Lung (tissue), 12 donors: ENCODE data around the gene IFT81. TPM values are rescaled to one million over a fixed set of nuclear protein-coding genes. Genes with fewer than 3 reads are reported as not detected.

Experiments
- ATAC-seq: fragments of 200-7000 bp; cut with Tn5 transposase; one replicate; pipeline ENCODE4 v1.9.1; 2020; ENCODE audit warnings: moderate number of reproducible peaks; ENCODE audit not compliant: insufficient read depth, low FRiP score
- DNase-seq, 3 donors: peaks; one replicate each; pipeline ENCODE4 v3.0.0-alpha.2; 2013 to 2017
- H3K27ac ChIP-seq, 2 donors: one replicate each; pipeline ENCODE4 v1.5.1; 2013; ENCODE audit warnings: mild to moderate bottlenecking in 2 of 2, moderate library complexity in 2 of 2, control low read depth in 1 of 2, inconsistent platforms in 1 of 2, low read depth in 1 of 2, low read length in 1 of 2
- H3K27me3 ChIP-seq, 3 donors: one replicate each; pipeline ENCODE4 v1.5.1; 2013; ENCODE audit warnings: low read length in 2 of 3; ENCODE audit not compliant: control insufficient read depth in 3 of 3, insufficient read depth in 3 of 3
- H3K36me3 ChIP-seq, 4 donors: one replicate each; pipeline ENCODE4 v1.5.1; 2013; ENCODE audit warnings: low read length in 4 of 4, mild to moderate bottlenecking in 1 of 4, moderate library complexity in 1 of 4; ENCODE audit not compliant: control insufficient read depth in 4 of 4, insufficient read depth in 4 of 4
- H3K4me1 ChIP-seq, 5 donors: one replicate each; pipeline ENCODE4 v1.5.1; 2013; ENCODE audit warnings: low read length in 5 of 5, mild to moderate bottlenecking in 2 of 5, moderate library complexity in 1 of 5; ENCODE audit not compliant: control insufficient read depth in 5 of 5, insufficient read depth in 5 of 5
- H3K4me3 ChIP-seq: one replicate; pipeline ENCODE4 v1.5.1; 2013; ENCODE audit warnings: mild to moderate bottlenecking, control low read depth, moderate library complexity
- H3K9ac ChIP-seq, 2 donors: one replicate each; pipeline ENCODE4 v1.5.1; 2013; ENCODE audit warnings: low read length in 2 of 2, control low read depth in 1 of 2; ENCODE audit not compliant: insufficient read depth in 1 of 2
- H3K9me3 ChIP-seq, 4 donors: one replicate each; pipeline ENCODE4 v1.5.1; 2013; ENCODE audit warnings: low read length in 3 of 4, mild to moderate bottlenecking in 1 of 4, moderate library complexity in 1 of 4; ENCODE audit not compliant: control insufficient read depth in 4 of 4, insufficient read depth in 3 of 4
- WGBS, 2 donors: extraction: QIAGEN DNeasy Blood & Tissue Kit; methylation state at CpG; one replicate each; pipeline ENCODE4 v1.1.7; 2013; 5-methylcytosine and 5-hydroxymethylcytosine counted together
- polyA plus RNA-seq, 2 donors: library from polyadenylated mRNA; stranded (reverse); fragments of 200-250 nt; gene quantifications; one replicate each; pipeline ENCODE4 v1.2.1, GENCODE V29; 2013
- total RNA-seq, 2 donors: library from RNA; depleted of rRNA in 1 of 2; stranded (reverse); fragments of >200 nt in 1 of 2; gene quantifications; one replicate each; pipeline ENCODE4 v1.2.1, GENCODE V29; 2014 to 2021
- TF ChIP-seq, protein P1 (sequence below): IDR thresholded peaks from 2 replicates; pipeline ENCODE4 v1.5.1; 2012; ENCODE audit warnings: mild to moderate bottlenecking; ENCODE audit errors: control extremely low read depth, extremely low read depth
- donor health status: control.
- donor health status: control.
- donor health status: Bipolar disorder and iron deficiency.
- donor health status: healthy.
- donor health status: DM: yes; HTN: yes; CAD: no.

Gene IFT81
- total and polyA plus RNA-seq, 4 donors: 5.4 to 43.1 (median 10.8) TPM

DNA sequence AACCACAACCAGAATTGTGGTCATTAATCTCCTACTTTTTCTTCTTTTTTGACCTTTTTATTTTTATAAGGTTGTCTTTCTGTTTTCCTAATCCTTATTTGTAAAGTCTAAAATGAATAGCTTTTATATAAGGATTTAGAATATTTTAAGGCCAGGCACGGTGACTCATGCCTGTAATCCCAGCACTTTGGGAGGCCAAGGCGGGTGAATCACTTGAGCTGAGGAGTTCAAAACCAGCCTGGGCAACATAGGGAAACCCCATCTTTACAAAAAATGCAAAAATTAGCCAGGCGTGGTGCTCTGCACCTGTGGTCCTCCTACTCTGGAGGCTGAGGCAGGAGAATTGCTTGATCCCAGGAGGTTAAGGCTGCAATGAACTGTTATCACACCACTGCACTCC, 55.1 kb downstream of the IFT81 start:
- DNase-seq (no peak), ATAC-seq (no peak)
- TF ChIP-seq, protein P1, sequence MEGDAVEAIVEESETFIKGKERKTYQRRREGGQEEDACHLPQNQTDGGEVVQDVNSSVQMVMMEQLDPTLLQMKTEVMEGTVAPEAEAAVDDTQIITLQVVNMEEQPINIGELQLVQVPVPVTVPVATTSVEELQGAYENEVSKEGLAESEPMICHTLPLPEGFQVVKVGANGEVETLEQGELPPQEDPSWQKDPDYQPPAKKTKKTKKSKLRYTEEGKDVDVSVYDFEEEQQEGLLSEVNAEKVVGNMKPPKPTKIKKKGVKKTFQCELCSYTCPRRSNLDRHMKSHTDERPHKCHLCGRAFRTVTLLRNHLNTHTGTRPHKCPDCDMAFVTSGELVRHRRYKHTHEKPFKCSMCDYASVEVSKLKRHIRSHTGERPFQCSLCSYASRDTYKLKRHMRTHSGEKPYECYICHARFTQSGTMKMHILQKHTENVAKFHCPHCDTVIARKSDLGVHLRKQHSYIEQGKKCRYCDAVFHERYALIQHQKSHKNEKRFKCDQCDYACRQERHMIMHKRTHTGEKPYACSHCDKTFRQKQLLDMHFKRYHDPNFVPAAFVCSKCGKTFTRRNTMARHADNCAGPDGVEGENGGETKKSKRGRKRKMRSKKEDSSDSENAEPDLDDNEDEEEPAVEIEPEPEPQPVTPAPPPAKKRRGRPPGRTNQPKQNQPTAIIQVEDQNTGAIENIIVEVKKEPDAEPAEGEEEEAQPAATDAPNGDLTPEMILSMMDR: no peak
- Histone ChIP-seq H3K4me3 (no peak overlapping the region), H3K9me3 (peaks cover 0 to under 1% (median 0%) of the 10 kb centered on the region in 4 donors), H3K36me3 (peaks cover 0 to 17% (median 6%) of the 10 kb centered on the region in 4 donors), H3K9ac (no peak overlapping the region), H3K4me1 (peaks cover 0 to 4% (median 0%) of the 10 kb centered on the region in 5 donors), H3K27ac (no peak overlapping the region), H3K27me3 (no peaks in the 10 kb centered on the region)
- WGBS, 2 donors: 90 to 95% methylated on average over 3 of the region's 3 CpGs

DNA sequence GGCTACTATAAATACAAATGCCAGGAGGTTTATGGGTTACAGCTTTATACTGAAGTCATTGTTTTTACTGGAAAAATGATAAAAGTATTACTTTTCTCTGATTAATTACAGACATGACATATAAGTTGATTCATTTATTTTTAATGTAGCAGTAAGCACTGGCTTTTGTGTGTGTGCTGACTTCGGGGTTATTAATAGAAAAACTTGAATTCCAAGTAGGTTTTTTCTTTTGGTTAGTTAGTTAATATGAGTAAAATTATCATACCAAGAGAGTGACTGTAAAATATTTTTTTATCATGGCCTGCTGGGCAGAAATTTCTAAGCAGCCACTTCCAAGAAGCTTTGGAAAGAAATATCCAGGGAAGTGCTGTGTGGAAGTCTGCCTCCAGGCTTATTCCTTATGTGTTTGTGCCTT, 56.4 kb downstream of the IFT81 start:
- Histone ChIP-seq H3K4me1 (peaks cover 0 to 4% (median 0%) of the 10 kb centered on the region in 5 donors), H3K27me3 (no peaks in the 10 kb centered on the region), H3K4me3 (no peak overlapping the region), H3K9ac (no peak overlapping the region), H3K27ac (no peak overlapping the region), H3K9me3 (peaks cover 0 to 3% (median under 1%) of the 10 kb centered on the region in 4 donors), H3K36me3 (peaks cover 0 to 22% (median 11%) of the 10 kb centered on the region in 4 donors)
- ATAC-seq (no peak), DNase-seq (no peak)
- TF ChIP-seq, protein P1: no peak
- 83 to 88% methylated on average over 1 of the region's 1 CpG for WGBS, 2 donors

DNA sequence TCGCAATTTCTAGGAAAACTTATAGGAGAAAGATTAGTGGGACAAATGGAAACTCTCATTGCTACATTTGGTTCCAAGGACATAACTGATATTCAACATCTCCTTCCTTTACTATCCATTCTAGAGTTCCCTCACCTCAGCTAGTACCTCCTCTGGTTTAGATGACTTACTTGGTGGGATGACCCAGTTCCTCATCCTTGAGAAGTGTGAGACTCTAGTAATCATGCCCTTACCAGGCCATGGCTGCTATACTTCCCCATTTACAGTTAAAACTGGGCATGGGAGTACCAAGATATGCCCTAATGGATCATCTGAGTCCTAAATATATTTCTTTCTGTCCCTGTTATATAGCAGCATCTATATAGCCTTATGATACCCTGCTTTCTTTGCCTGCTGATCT, 58.1 kb downstream of the IFT81 start:
- no peak for ATAC-seq
- H3K4me1 ChIP-seq: peaks cover 0 to 4% (median 0%) of the 10 kb centered on the region in 5 donors

More for the DNA sequence above, 58.1 kb downstream of the IFT81 start:
- no peak for DNase-seq
- Histone ChIP-seq H3K9me3 (peaks cover 0 to 3% (median under 1%) of the 10 kb centered on the region in 4 donors), H3K27ac (no peak overlapping the region), H3K27me3 (no peaks in the 10 kb centered on the region), H3K36me3 (peaks cover 3 to 25% (median 15%) of the 10 kb centered on the region in 4 donors), H3K4me3 (no peak overlapping the region), H3K9ac (no peak overlapping the region)
- WGBS, 2 donors: 97 to 98% methylated on average over 1 of the region's 1 CpG
- TF ChIP-seq, protein P1: no peak
